GM06990 (cell line): ENCODE data around the gene MGLL.

Experiments used
- DNase-seq: peaks from one replicate; pipeline ENCODE4 v3.0.0-alpha.2; 2011; ENCODE audit not compliant: insufficient read length; ENCODE audit errors: extremely low read depth
- H3K27me3 ChIP-seq: replicated peaks from 2 replicates; pipeline ENCODE4 v1.6.0; 2011; ENCODE audit warnings: low read length; ENCODE audit not compliant: control insufficient read depth, insufficient read depth
- H3K36me3 ChIP-seq: 2 replicates; pipeline ENCODE4 v1.5.1; 2011; ENCODE audit warnings: low read length; ENCODE audit not compliant: control insufficient read depth, insufficient read depth
- H3K4me3 ChIP-seq: replicated peaks from 2 replicates; pipeline ENCODE4 v1.5.1; 2011; ENCODE audit warnings: low read depth, mild to moderate bottlenecking, control low read depth, low read length
- TF ChIP-seq, protein P1 (sequence below): IDR thresholded peaks from 2 replicates; pipeline ENCODE4 v1.5.1; 2011; ENCODE audit warnings: low read length, control low read depth, mild to moderate bottlenecking, inconsistent platforms; ENCODE audit not compliant: insufficient read depth, poor library complexity, severe bottlenecking

Gene MGLL

GRCh38 chr3:127666676-127667075 lies 155.6 kb downstream of the MGLL start:
- Histone ChIP-seq H3K36me3 (no peaks in the 10 kb centered on the region), H3K4me3 (no peak overlapping the region), H3K27me3 (no peaks in the 10 kb centered on the region)
- TF ChIP-seq, protein P1, sequence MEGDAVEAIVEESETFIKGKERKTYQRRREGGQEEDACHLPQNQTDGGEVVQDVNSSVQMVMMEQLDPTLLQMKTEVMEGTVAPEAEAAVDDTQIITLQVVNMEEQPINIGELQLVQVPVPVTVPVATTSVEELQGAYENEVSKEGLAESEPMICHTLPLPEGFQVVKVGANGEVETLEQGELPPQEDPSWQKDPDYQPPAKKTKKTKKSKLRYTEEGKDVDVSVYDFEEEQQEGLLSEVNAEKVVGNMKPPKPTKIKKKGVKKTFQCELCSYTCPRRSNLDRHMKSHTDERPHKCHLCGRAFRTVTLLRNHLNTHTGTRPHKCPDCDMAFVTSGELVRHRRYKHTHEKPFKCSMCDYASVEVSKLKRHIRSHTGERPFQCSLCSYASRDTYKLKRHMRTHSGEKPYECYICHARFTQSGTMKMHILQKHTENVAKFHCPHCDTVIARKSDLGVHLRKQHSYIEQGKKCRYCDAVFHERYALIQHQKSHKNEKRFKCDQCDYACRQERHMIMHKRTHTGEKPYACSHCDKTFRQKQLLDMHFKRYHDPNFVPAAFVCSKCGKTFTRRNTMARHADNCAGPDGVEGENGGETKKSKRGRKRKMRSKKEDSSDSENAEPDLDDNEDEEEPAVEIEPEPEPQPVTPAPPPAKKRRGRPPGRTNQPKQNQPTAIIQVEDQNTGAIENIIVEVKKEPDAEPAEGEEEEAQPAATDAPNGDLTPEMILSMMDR, result no peak
- no peak for DNase-seq

GRCh38 chr3:127665586-127665985 lies 156.7 kb downstream of the MGLL start:
- H3K36me3 ChIP-seq, result no peaks in the 10 kb centered on the region
- TF ChIP-seq, protein P1, result no peak

GRCh38 chr3:127665165-127665564 lies 157.2 kb downstream of the MGLL start:
- TF ChIP-seq, protein P1, result no peak
- Histone ChIP-seq H3K27me3 (no peaks in the 10 kb centered on the region), H3K36me3 (no peaks in the 10 kb centered on the region), H3K4me3 (no peak overlapping the region)
- DNase-seq, result no peak

More at GRCh38 chr3:127665586-127665985, 156.7 kb downstream of the MGLL start:
- H3K4me3 ChIP-seq, result no peak overlapping the region
- H3K27me3 ChIP-seq, result no peaks in the 10 kb centered on the region
- no peak for DNase-seq

- Histone ChIP-seq H3K36me3 (no peaks in the 10 kb centered on the region), H3K4me3 (no peak overlapping the region), H3K27me3 (no peaks in the 10 kb centered on the region)
- DNase-seq, result no peak
- TF ChIP-seq, protein P1, result no peak
Observed at GRCh38 chr3:127663151-127663550, 159.2 kb downstream of the MGLL start.

GRCh38 chr3:127662001-127662469 lies 160.3 kb downstream of the MGLL start:
- no peak for DNase-seq
- Histone ChIP-seq H3K4me3 (no peak overlapping the region), H3K27me3 (no peaks in the 10 kb centered on the region), H3K36me3 (no peaks in the 10 kb centered on the region)
- TF ChIP-seq, protein P1, result no peak

- no peak for DNase-seq
- Histone ChIP-seq H3K27me3 (no peaks in the 10 kb centered on the region), H3K4me3 (no peak overlapping the region), H3K36me3 (no peaks in the 10 kb centered on the region)
- TF ChIP-seq, protein P1, result no peak
Observed at GRCh38 chr3:127661600-127661999, 160.7 kb downstream of the MGLL start.
